Mononuclear cell (primary cell): ENCODE data around the gene KRT37. TPM values are rescaled to one million over a fixed set of nuclear protein-coding genes. Genes with fewer than 3 reads are reported as not detected.
"Not testable (repeated sequence)": the region's sequence is repeated elsewhere in the genome, so short reads cannot be mapped to it uniquely, and the experiment has no call there.

Experiments used
- H3K27me3 ChIP-seq: 2 replicates; pipeline ENCODE4 v1.6.0; 2011; ENCODE audit warnings: low read length, control low read depth; ENCODE audit not compliant: insufficient read depth
- H3K4me1 ChIP-seq: 2 replicates; pipeline ENCODE4 v1.5.1; 2011; ENCODE audit warnings: mild to moderate bottlenecking, low read length, control low read depth; ENCODE audit not compliant: insufficient read depth
- H3K4me3 ChIP-seq: 2 replicates; pipeline ENCODE4 v1.5.1; 2011; ENCODE audit warnings: mild to moderate bottlenecking, low read length, moderate library complexity
- H3K9me3 ChIP-seq: 2 replicates; pipeline ENCODE4 v1.5.1; 2011; ENCODE audit warnings: low read depth, mild to moderate bottlenecking, control low read depth, low read length
- total RNA-seq: library from RNA; depleted of rRNA; stranded (reverse); fragments of >200 nt; gene quantifications from one replicate; pipeline ENCODE4 v1.2.3, GENCODE V29; 2012

The KRT37 gene
- total RNA-seq, 1 donor: not detected

DNA sequence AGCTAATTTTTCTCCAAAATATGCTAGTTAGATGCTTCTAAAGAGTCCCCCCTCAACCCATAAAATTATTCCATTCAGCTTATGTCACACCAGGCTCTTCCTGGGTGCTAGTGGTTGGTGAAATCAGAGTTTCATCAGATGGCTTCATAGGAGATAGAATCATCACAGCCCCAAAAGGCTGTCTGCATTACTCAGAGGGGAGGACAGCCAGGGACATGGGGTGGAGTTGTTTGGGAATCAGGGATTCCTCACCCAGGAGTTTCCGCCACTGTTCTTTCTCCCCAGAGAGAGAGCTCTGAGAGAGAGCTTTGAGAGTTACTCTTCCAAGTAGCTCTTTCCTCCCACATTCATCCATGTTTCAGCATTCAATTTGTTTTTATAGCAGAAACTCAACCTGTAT lies 42.0 kb downstream of the KRT37 start:
- Histone ChIP-seq H3K4me1 (no peaks in the 10 kb centered on the region), H3K27me3 (no peaks in the 10 kb centered on the region), H3K4me3 (no peak overlapping the region), H3K9me3 (peaks cover 12% of the 10 kb centered on the region)

DNA sequence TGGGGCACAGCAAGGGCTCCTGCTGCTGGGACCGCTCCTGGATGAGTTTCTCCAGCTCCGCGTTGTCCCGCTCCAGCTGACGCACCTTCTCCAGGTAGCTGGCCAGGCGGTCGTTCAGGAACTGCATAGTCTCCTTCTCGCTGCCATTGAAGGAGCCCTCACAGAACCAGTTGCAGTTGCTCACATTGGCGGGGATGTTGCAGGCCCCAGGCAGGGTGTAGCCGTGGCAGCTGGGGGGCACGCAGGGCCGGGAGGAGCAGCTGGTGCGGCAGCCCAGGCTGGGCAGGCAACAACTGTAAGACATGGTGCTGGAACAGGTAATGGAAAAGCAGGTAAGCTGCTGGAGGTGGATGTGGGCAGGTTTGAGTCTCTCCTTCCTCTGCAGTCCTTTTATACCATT lies 42.4 kb downstream of the KRT37 start, which contains the start of gene KRT34:
KRT34 (minus strand) TSS at position 364 of the 400 bp plus-strand sequence; CDS start at position 304, 60 bp downstream.
- H3K4me1 ChIP-seq, H3K4me3 ChIP-seq, H3K9me3 ChIP-seq, H3K27me3 ChIP-seq: not testable (repeated sequence)

DNA sequence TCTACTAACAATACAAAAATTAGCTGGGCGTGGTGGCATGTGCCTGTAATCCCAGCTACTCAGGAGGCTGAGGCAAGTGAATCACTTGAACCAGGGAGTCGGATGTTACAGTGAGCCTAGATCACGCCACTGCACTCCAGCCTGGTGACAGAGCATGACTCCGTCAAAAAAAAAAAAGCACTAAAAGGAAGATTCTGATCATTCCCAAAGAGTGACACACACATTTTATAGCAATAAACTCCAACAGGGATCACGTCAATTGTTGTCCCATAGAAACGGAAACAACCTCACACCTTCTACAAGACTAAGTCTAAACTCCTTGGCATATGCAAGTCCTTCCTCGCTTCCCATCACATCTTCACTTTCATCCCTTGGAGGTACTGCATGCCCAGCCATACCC lies 44.3 kb downstream of the KRT37 start:
- H3K4me3 ChIP-seq, H3K9me3 ChIP-seq, H3K4me1 ChIP-seq, H3K27me3 ChIP-seq: not testable (repeated sequence)

DNA sequence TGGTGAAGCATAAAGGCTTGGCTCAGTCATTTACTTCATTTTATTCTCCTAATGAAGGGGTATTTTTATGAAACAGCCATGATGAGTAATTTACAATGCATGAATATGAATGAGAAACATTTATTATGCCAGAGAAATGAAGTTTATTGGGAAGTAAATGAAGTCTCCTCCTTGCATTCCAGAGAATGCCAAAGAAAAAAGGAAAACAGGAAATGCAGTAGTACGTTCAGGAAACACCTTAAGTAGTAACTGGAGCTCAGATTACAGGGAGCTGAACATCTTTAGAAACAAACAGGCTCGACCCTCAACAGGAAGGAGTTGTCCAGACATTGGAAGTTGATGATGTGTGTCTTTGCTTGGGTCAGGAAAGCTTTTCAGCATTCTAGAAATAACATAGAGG lies 46.8 kb downstream of the KRT37 start:
- Histone ChIP-seq H3K4me1 (no peaks in the 10 kb centered on the region), H3K4me3 (no peak overlapping the region), H3K9me3 (no peaks in the 10 kb centered on the region), H3K27me3 (peaks cover 5% of the 10 kb centered on the region)

Other genes with a start within 250 kb of the KRT37 start
- gene KRTAP4-2, start 246.4 kb downstream of the KRT37 start, total RNA-seq: not detected
- gene KRTAP4-1, start 239.7 kb downstream of the KRT37 start, total RNA-seq: not detected
- gene KRTAP9-1, start 234.7 kb downstream of the KRT37 start, total RNA-seq: not detected
- not detected for gene KRTAP9-2, start 197.9 kb downstream of the KRT37 start, total RNA-seq
- gene KRTAP9-3, start 192.1 kb downstream of the KRT37 start, total RNA-seq: not detected
- not detected for gene KRTAP9-8, start 186.6 kb downstream of the KRT37 start, total RNA-seq
- gene KRTAP9-4, start 174.9 kb downstream of the KRT37 start, total RNA-seq: not detected
- gene KRTAP9-9, start 169.2 kb downstream of the KRT37 start, total RNA-seq: not detected
- not detected for gene KRTAP9-6, start 159.2 kb downstream of the KRT37 start, total RNA-seq
- not detected for gene KRTAP9-7, start 148.9 kb downstream of the KRT37 start, total RNA-seq
- gene KRTAP29-1, start 121.7 kb downstream of the KRT37 start, total RNA-seq: not detected
- gene KRTAP16-1, start 115.3 kb downstream of the KRT37 start, total RNA-seq: 0.21 TPM
- gene KRTAP17-1, start 108.9 kb downstream of the KRT37 start, total RNA-seq: not detected
- not detected for gene KRT33A, start 73.8 kb downstream of the KRT37 start, total RNA-seq
- not detected for gene KRT33B, start 54.8 kb downstream of the KRT37 start, total RNA-seq
- gene KRT34, start 42.3 kb downstream of the KRT37 start, total RNA-seq: 0.10 TPM
- gene KRT31, start 27.0 kb downstream of the KRT37 start, total RNA-seq: not detected
- not detected for gene KRT38, start 16.4 kb upstream of the KRT37 start, total RNA-seq
- gene KRT32, start 42.8 kb upstream of the KRT37 start, total RNA-seq: not detected
- gene KRT35, start 56.6 kb upstream of the KRT37 start, total RNA-seq: not detected
- not detected for gene KRT36, start 65.3 kb upstream of the KRT37 start, total RNA-seq
- 0.73 TPM for gene KRT13, start 81.0 kb upstream of the KRT37 start, total RNA-seq
- gene KRT15, start 94.3 kb upstream of the KRT37 start, total RNA-seq: not detected
- 0.21 TPM for gene KRT19, start 103.7 kb upstream of the KRT37 start, total RNA-seq
- gene KRT9, start 147.5 kb upstream of the KRT37 start, total RNA-seq: 0.10 TPM
- not detected for gene KRT14, start 162.3 kb upstream of the KRT37 start, total RNA-seq
- gene KRT16, start 188.2 kb upstream of the KRT37 start, total RNA-seq: not detected
- gene KRT17, start 200.0 kb upstream of the KRT37 start, total RNA-seq: 0.42 TPM